ENCODE results near the gene C1QTNF8.

Gene C1QTNF8

GRCh38 chr16:1096169-1097082 lies at the start of gene C1QTNF8:
Gene C1QTNF8 (minus strand): TSS chr16:1096244. CDS start chr16:1094922, 1,322 bp downstream.
- DNase-seq (ENCODE audit: low read depth in 3 of 3, low spot score in 1 of 3) = no peak

- DNase-seq (ENCODE audit: low read depth in 3 of 3, low spot score in 1 of 3) = no peak
Measured at GRCh38 chr16:1145383-1146100, 49.5 kb upstream of the C1QTNF8 start.

- no peak for DNase-seq (ENCODE audit: low read depth in 3 of 3, low spot score in 1 of 3)
Measured at GRCh38 chr16:1144476-1145382, 48.7 kb upstream of the C1QTNF8 start.

- no peak for DNase-seq (ENCODE audit: low read depth in 3 of 3, low spot score in 1 of 3)
Measured at GRCh38 chr16:1143761-1144450, 47.9 kb upstream of the C1QTNF8 start.

- DNase-seq (ENCODE audit: low read depth in 3 of 3, low spot score in 1 of 3) = no peak
Measured at GRCh38 chr16:1142911-1143310, 46.9 kb upstream of the C1QTNF8 start.

- DNase-seq (ENCODE audit: low read depth in 3 of 3, low spot score in 1 of 3) = no peak
Measured at GRCh38 chr16:1141716-1142115, 45.7 kb upstream of the C1QTNF8 start.

GRCh38 chr16:1141191-1141590 lies 45.1 kb upstream of the C1QTNF8 start:
- no peak for DNase-seq (ENCODE audit: low read depth in 3 of 3, low spot score in 1 of 3)

- no peak for DNase-seq (ENCODE audit: low read depth in 3 of 3, low spot score in 1 of 3)
Measured at GRCh38 chr16:1140582-1141162, 44.6 kb upstream of the C1QTNF8 start.

GRCh38 chr16:1137604-1138003 lies 41.6 kb upstream of the C1QTNF8 start:
- DNase-seq (ENCODE audit: low read depth in 3 of 3, low spot score in 1 of 3) = no peak

GRCh38 chr16:1135459-1135825 lies 39.4 kb upstream of the C1QTNF8 start:
- no peak for DNase-seq (ENCODE audit: low read depth in 3 of 3, low spot score in 1 of 3)

GRCh38 chr16:1134776-1135458 lies 38.9 kb upstream of the C1QTNF8 start:
- no peak for DNase-seq (ENCODE audit: low read depth in 3 of 3, low spot score in 1 of 3)

- no peak for DNase-seq (ENCODE audit: low read depth in 3 of 3, low spot score in 1 of 3)
Measured at GRCh38 chr16:1133810-1134520, 37.9 kb upstream of the C1QTNF8 start.

GRCh38 chr16:1133271-1133670 lies 37.2 kb upstream of the C1QTNF8 start:
- DNase-seq (ENCODE audit: low read depth in 3 of 3, low spot score in 1 of 3) = no peak

GRCh38 chr16:1132431-1132830 lies 36.4 kb upstream of the C1QTNF8 start:
- DNase-seq (ENCODE audit: low read depth in 3 of 3, low spot score in 1 of 3) = no peak

GRCh38 chr16:1131378-1131994 lies 35.4 kb upstream of the C1QTNF8 start:
- no peak for DNase-seq (ENCODE audit: low read depth in 3 of 3, low spot score in 1 of 3)

GRCh38 chr16:1130382-1130781 lies 34.3 kb upstream of the C1QTNF8 start:
- no peak for DNase-seq (ENCODE audit: low read depth in 3 of 3, low spot score in 1 of 3)

GRCh38 chr16:1129106-1129960 lies 33.3 kb upstream of the C1QTNF8 start:
- DNase-seq (ENCODE audit: low read depth in 3 of 3, low spot score in 1 of 3) = no peak
